Measurements from ENCODE around the gene MLLT6.

GRCh38 chr17:38667787-38668122 lies 37.3 kb upstream of the MLLT6 start:
- TF ChIP-seq, protein P1, sequence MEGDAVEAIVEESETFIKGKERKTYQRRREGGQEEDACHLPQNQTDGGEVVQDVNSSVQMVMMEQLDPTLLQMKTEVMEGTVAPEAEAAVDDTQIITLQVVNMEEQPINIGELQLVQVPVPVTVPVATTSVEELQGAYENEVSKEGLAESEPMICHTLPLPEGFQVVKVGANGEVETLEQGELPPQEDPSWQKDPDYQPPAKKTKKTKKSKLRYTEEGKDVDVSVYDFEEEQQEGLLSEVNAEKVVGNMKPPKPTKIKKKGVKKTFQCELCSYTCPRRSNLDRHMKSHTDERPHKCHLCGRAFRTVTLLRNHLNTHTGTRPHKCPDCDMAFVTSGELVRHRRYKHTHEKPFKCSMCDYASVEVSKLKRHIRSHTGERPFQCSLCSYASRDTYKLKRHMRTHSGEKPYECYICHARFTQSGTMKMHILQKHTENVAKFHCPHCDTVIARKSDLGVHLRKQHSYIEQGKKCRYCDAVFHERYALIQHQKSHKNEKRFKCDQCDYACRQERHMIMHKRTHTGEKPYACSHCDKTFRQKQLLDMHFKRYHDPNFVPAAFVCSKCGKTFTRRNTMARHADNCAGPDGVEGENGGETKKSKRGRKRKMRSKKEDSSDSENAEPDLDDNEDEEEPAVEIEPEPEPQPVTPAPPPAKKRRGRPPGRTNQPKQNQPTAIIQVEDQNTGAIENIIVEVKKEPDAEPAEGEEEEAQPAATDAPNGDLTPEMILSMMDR (IDR thresholded peaks at IDR 0.05): peak; percentile 62; the same call in 1 of the 2 replicates
- no peak for TF ChIP-seq ZFX (IDR thresholded peaks at IDR 0.05; ENCODE audit: borderline replicate concordance)

All from 22Rv1 (cell line).